ENCODE measurements around the gene OPA3.

DNA sequence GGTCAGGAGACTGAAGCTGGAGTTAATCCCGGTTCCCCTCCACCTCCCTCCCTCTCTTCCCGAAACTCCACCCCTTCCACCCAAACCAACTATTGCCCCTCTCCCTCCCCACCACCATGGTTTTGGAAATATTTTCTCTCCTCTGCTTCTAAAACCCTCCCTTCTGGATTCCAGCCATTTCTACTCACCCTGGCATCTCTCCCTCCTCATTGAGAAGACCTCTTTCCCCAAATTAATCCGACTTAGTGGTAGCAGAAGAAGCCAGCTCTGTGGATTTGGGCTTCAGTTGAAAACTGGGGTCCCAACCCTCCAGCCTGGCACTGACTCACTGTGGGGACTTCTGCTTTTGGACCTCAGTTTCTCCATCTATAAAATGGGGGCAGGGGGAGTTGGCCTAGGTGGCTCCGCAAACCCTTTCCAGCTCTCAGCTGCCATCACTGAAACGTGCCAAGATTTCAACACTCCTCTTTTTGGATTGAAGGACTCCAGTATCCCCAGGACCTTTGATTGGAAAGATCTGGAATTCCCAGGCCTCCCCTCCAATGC lies 15.8 kb upstream of the OPA3 start:
- no peak for TF ChIP-seq CTCF (IDR thresholded peaks at IDR 0.05; ENCODE audit: low read length)
- TF ChIP-seq EZH2 (IDR thresholded peaks at IDR 0.05; ENCODE audit: borderline replicate concordance, low read length), result no peak

Measured in OCI-LY1 (cell line).